ENCODE results near the gene CUL4A. TPM values are rescaled to one million over a fixed set of nuclear protein-coding genes. Genes with fewer than 3 reads are reported as not detected.

The CUL4A gene
- polyA plus RNA-seq, 1 of the 3 experiments (the other 2 are of a cell fraction) = 51.2 TPM

GRCh38 chr13:113172419-113172926, 36.9 kb upstream of the CUL4A start:
- Histone ChIP-seq H4K20me1 (ENCODE audit: insufficient read depth) (no peaks in the 10 kb centered on the region), H3K4me2 (no peak overlapping the region), H3K79me2 (ENCODE audit: insufficient read depth) (peaks cover 4% of the 10 kb centered on the region; the same call in 1 of the 2 replicates), H3K27me3 (ENCODE audit: insufficient read depth) (no peaks in the 10 kb centered on the region), H3K4me3 (ENCODE audit: low read depth in 2 of 2, low read length in 1 of 2) (no peak overlapping the region), H2AFZ (ENCODE audit: low read depth) (no peak overlapping the region), H3K4me1 (ENCODE audit: control insufficient read depth in 1 of 2, insufficient read depth in 2 of 2, low read depth in 1 of 2, low read length in 1 of 2) (no peaks in the 10 kb centered on the region), H3K27ac (ENCODE audit: low read depth in 2 of 2, low read length in 1 of 2) (no peak overlapping the region), H3K9ac (no peak overlapping the region), H3K36me3 (replicated peaks in 1 of 2; ENCODE audit: control insufficient read depth in 1 of 2, insufficient read depth in 2 of 2, low read length in 1 of 2) (peaks cover 36 to 42% of the 10 kb centered on the region in 2 experiments), H3K9me3 (no peaks in the 10 kb centered on the region), H3F3A (replicated peaks; ENCODE audit: insufficient read depth) (peaks cover under 1% of the 10 kb centered on the region), H3K9me2 (no peaks in the 10 kb centered on the region)
- no peak for DNase-seq
- TF ChIP-seq, protein P1, sequence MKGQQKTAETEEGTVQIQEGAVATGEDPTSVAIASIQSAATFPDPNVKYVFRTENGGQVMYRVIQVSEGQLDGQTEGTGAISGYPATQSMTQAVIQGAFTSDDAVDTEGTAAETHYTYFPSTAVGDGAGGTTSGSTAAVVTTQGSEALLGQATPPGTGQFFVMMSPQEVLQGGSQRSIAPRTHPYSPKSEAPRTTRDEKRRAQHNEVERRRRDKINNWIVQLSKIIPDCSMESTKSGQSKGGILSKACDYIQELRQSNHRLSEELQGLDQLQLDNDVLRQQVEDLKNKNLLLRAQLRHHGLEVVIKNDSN (IDR thresholded peaks at IDR 0.05; ENCODE audit: borderline replicate concordance, low read depth) = no peak
- TF ChIP-seq RCOR1 (IDR thresholded peaks at IDR 0.05; ENCODE audit: low read length) (no peak), SIN3A (IDR thresholded peaks at IDR 0.05; ENCODE audit: borderline replicate concordance, low read depth, low read length) (no peak), TEAD4 (IDR thresholded peaks at IDR 0.05; ENCODE audit: borderline replicate concordance, insufficient read depth) (no peak), RFX5 (IDR thresholded peaks at IDR 0.05; ENCODE audit: low read length) (no peak), TCF12 (IDR thresholded peaks at IDR 0.05) (no peak), EP300 (IDR thresholded peaks at IDR 0.05; ENCODE audit: borderline replicate concordance in 1 of 2, low read depth in 1 of 2, low read length in 1 of 2) (no peak), TAF1 (IDR thresholded peaks at IDR 0.05; ENCODE audit: borderline replicate concordance, low read depth, low read length) (no peak)
- TF ChIP-seq, protein P2, sequence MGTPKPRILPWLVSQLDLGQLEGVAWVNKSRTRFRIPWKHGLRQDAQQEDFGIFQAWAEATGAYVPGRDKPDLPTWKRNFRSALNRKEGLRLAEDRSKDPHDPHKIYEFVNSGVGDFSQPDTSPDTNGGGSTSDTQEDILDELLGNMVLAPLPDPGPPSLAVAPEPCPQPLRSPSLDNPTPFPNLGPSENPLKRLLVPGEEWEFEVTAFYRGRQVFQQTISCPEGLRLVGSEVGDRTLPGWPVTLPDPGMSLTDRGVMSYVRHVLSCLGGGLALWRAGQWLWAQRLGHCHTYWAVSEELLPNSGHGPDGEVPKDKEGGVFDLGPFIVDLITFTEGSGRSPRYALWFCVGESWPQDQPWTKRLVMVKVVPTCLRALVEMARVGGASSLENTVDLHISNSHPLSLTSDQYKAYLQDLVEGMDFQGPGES (IDR thresholded peaks at IDR 0.05; ENCODE audit: low read depth, low read length) = no peak
- TF ChIP-seq, protein P3, sequence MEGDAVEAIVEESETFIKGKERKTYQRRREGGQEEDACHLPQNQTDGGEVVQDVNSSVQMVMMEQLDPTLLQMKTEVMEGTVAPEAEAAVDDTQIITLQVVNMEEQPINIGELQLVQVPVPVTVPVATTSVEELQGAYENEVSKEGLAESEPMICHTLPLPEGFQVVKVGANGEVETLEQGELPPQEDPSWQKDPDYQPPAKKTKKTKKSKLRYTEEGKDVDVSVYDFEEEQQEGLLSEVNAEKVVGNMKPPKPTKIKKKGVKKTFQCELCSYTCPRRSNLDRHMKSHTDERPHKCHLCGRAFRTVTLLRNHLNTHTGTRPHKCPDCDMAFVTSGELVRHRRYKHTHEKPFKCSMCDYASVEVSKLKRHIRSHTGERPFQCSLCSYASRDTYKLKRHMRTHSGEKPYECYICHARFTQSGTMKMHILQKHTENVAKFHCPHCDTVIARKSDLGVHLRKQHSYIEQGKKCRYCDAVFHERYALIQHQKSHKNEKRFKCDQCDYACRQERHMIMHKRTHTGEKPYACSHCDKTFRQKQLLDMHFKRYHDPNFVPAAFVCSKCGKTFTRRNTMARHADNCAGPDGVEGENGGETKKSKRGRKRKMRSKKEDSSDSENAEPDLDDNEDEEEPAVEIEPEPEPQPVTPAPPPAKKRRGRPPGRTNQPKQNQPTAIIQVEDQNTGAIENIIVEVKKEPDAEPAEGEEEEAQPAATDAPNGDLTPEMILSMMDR (IDR thresholded peaks at IDR 0.05) = no peak
- CTCF ChIA-PET = no interaction called here
- WGBS (ENCODE audit: low lambda C conversion rate) = 98% methylated on average over 11 of the region's 13 CpGs
- POLR2A ChIA-PET = no interaction called here

DNA sequence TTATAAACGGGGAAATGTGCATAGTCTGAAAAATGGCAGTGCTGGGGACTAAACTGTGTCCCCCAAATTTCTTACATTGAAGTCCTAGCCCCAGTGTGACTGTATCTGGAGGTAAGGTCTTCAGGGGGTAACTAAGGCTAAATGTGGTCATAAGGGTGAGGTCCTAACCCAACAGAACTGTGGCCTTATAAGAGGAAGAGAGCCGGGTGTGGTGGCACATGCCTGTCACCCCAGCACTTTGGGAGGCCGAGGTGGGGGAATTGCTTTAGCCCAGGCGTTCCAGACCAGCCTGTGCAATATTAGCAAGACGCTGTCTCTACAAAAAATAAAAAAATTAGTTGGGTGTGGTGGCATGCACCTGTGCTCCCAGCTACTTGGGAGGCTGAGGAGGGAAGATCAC, 33.1 kb upstream of the CUL4A start:
- CTCF ChIA-PET = no interaction called here
- Histone ChIP-seq H3K79me2 (ENCODE audit: insufficient read depth) (peaks cover 18% of the 10 kb centered on the region; the same call in 1 of the 2 replicates), H2AFZ (ENCODE audit: low read depth) (no peak overlapping the region), H3K36me3 (replicated peaks in 1 of 2; ENCODE audit: control insufficient read depth in 1 of 2, insufficient read depth in 2 of 2, low read length in 1 of 2) (peaks cover 47 to 73% of the 10 kb centered on the region in 2 experiments), H3K27me3 (ENCODE audit: insufficient read depth) (no peaks in the 10 kb centered on the region), H3F3A (replicated peaks; ENCODE audit: insufficient read depth) (peaks cover 31% of the 10 kb centered on the region), H3K9ac (no peak overlapping the region), H3K4me3 (ENCODE audit: low read depth in 2 of 2, low read length in 1 of 2) (no peak overlapping the region), H3K4me1 (ENCODE audit: control insufficient read depth in 1 of 2, insufficient read depth in 2 of 2, low read depth in 1 of 2, low read length in 1 of 2) (peaks cover 11 to 18% of the 10 kb centered on the region in 2 experiments; a peak in 3 of 4 replicates), H3K4me2 (no peak overlapping the region), H3K9me3 (no peaks in the 10 kb centered on the region), H3K27ac (ENCODE audit: low read depth in 2 of 2, low read length in 1 of 2) (no peak overlapping the region), H4K20me1 (ENCODE audit: insufficient read depth) (no peaks in the 10 kb centered on the region), H3K9me2 (no peaks in the 10 kb centered on the region)
- POLR2A ChIA-PET = no interaction called here
- no peak for DNase-seq
- WGBS (ENCODE audit: low lambda C conversion rate) = 77% methylated on average over 5 of the region's 5 CpGs
- TF ChIP-seq, protein P4, sequence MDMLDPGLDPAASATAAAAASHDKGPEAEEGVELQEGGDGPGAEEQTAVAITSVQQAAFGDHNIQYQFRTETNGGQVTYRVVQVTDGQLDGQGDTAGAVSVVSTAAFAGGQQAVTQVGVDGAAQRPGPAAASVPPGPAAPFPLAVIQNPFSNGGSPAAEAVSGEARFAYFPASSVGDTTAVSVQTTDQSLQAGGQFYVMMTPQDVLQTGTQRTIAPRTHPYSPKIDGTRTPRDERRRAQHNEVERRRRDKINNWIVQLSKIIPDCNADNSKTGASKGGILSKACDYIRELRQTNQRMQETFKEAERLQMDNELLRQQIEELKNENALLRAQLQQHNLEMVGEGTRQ (IDR thresholded peaks at IDR 0.05; ENCODE audit: borderline replicate concordance, low read depth, low read length) = no peak
- TF ChIP-seq MXI1 (IDR thresholded peaks at IDR 0.05; ENCODE audit: low read depth, low read length) = no peak
- no peak for TF ChIP-seq TEAD4 (IDR thresholded peaks at IDR 0.05; ENCODE audit: borderline replicate concordance, insufficient read depth)
- TF ChIP-seq RCOR1 (IDR thresholded peaks at IDR 0.05; ENCODE audit: low read length) = no peak
- TF ChIP-seq, protein P5, sequence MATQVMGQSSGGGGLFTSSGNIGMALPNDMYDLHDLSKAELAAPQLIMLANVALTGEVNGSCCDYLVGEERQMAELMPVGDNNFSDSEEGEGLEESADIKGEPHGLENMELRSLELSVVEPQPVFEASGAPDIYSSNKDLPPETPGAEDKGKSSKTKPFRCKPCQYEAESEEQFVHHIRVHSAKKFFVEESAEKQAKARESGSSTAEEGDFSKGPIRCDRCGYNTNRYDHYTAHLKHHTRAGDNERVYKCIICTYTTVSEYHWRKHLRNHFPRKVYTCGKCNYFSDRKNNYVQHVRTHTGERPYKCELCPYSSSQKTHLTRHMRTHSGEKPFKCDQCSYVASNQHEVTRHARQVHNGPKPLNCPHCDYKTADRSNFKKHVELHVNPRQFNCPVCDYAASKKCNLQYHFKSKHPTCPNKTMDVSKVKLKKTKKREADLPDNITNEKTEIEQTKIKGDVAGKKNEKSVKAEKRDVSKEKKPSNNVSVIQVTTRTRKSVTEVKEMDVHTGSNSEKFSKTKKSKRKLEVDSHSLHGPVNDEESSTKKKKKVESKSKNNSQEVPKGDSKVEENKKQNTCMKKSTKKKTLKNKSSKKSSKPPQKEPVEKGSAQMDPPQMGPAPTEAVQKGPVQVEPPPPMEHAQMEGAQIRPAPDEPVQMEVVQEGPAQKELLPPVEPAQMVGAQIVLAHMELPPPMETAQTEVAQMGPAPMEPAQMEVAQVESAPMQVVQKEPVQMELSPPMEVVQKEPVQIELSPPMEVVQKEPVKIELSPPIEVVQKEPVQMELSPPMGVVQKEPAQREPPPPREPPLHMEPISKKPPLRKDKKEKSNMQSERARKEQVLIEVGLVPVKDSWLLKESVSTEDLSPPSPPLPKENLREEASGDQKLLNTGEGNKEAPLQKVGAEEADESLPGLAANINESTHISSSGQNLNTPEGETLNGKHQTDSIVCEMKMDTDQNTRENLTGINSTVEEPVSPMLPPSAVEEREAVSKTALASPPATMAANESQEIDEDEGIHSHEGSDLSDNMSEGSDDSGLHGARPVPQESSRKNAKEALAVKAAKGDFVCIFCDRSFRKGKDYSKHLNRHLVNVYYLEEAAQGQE (IDR thresholded peaks at IDR 0.05; ENCODE audit: low read depth, low read length) = no peak
- TF ChIP-seq, protein P2 (IDR thresholded peaks at IDR 0.05; ENCODE audit: low read depth, low read length) = no peak
- no peak for TF ChIP-seq GATA2 (CRISPR knock-in tag; IDR thresholded peaks at IDR 0.05)
- TF ChIP-seq GABPA (IDR thresholded peaks at IDR 0.05; ENCODE audit: low read depth) = no peak
- no peak for TF ChIP-seq NRF1 (IDR thresholded peaks at IDR 0.05; ENCODE audit: low read depth, low read length)
